ENCODE measurements around the gene ZC2HC1B.

The ZC2HC1B gene

GRCh38 chr6:143965503-143966171, 101.4 kb downstream of the ZC2HC1B start:
- DNase-seq = no peak

DNA sequence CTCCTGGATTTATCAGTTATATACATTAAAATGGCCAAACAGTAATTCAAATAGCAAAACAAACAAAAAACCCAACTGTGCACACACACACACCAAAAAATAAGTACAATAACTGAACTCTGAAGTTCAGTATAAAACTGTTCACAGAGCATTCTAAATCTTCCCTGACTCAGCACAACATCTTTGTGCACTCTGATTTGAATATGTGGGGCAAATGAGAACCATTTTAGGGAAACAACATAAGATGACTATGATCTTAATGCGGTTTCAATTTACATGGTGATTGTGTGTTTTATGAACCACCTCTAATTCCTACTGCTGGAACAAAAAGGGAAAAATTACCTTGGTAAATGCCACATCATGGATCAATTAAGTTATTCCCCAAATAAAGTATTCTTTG, 102.0 kb downstream of the ZC2HC1B start:
- no peak for DNase-seq

GRCh38 chr6:143967706-143968376, 103.6 kb downstream of the ZC2HC1B start:
- DNase-seq = no peak

DNA sequence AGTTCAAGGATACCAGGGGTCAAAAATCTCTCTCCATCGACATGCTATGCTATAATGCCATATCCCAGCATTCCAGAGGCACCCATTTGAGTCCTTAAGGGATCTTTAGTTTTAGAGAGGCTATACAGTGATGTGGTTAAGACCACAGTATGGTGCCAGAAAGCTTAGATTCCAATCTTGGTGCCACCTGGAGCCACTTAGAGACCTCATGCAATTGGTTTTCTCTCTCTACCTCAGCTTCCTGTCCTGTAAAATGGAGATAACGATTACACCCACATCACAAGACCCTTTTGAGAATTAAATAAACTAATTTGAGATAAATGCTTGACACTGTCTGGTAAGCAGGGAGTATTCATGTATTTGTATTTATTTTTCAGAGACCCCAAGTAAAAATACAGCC, 104.8 kb downstream of the ZC2HC1B start:
- DNase-seq = no peak

DNA sequence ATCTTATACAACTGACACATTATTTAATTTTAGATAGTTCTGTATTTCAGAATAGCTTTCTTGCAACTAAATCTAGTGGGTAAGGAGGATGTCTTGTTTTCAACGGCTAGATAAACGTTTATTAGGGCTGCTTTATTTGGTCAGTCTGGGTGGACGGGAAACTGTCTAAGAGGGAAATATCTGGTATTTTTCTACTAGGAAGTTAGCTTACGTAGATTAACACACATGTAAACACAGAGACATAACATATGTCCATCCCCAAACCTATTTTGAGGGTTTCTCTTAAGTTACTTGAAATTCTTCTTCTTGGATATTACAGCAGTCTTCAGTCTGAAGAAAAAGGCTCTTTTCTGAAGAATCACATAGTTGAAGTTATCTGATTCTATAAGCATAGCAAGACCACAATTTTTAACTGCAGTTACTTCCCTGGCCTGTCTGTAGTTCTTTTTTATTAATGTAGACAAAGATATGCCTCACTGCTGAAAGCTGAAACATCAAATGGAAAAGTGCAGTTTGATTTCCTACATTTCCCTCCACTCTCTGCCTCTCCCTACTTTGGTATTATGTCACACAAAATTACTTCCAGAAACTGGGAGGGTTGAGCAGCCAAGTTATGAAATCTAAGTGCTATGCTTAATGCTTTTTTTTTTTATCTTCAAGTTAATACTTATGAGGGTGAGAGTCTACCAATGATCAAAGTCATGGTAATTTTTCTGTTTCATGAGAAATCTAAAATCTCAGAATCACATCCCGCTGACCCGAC, 106.4 kb downstream of the ZC2HC1B start:
- no peak for DNase-seq

- no peak for DNase-seq
Measured at GRCh38 chr6:143971482-143972205, 107.4 kb downstream of the ZC2HC1B start.

GRCh38 chr6:143973097-143973966, 109.1 kb downstream of the ZC2HC1B start:
- DNase-seq = no peak

GRCh38 chr6:143974089-143974488, 109.8 kb downstream of the ZC2HC1B start:
- no peak for DNase-seq

GRCh38 chr6:143976806-143977349, 112.6 kb downstream of the ZC2HC1B start:
- DNase-seq = no peak

DNA sequence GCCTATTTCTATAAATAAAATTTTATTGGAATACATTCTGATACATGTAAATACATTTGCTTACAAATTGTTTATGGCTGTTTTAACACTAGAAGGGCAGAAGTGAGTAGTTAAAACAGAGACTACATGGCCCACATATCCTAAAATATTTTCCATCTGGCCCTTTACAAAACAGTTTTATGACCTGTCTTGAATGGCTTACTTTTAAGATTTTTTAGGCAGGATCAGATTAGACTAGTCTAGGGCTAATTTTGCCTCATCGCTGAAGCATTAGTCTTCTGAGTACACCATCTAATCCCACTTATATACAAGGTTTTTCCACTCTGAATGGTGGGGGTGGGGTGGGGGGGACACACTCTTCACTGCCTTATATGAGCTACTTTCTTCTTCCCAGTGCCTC, 116.6 kb downstream of the ZC2HC1B start:
- DNase-seq = no peak

- DNase-seq = no peak
Measured at GRCh38 chr6:143982968-143983367, 118.7 kb downstream of the ZC2HC1B start.

GRCh38 chr6:143984666-143985065, 120.4 kb downstream of the ZC2HC1B start:
- DNase-seq = no peak

- no peak for DNase-seq
Measured at GRCh38 chr6:143986463-143987065, 122.3 kb downstream of the ZC2HC1B start.
